ENCODE measurements around the gene MYD88. TPM values are rescaled to one million over a fixed set of nuclear protein-coding genes. Genes with fewer than 3 reads are reported as not detected.

Gene MYD88
- total and polyA plus RNA-seq, 9 of the 15 experiments (the other 6 are each of a cell fraction or from before 2014, with no cell fraction given) = 3.2 to 47.3 (median 27.6) TPM

- Histone ChIP-seq H3K9ac (ENCODE audit: insufficient read depth in 1 of 2, low read depth in 2 of 2, low read length in 2 of 2) (no peak overlapping the region), H3K4me1 (replicated peaks in 1 of 2; ENCODE audit: control insufficient read depth in 2 of 2, insufficient read depth in 2 of 2, low read length in 2 of 2) (no peaks in the 10 kb centered on the region), H3K9me1 (ENCODE audit: control insufficient read depth, insufficient read depth, low read length) (no peaks in the 10 kb centered on the region), H3K9me3 (replicated peaks; ENCODE audit: control insufficient read depth, insufficient read depth, low read depth, low read length) (no peaks in the 10 kb centered on the region), H3K4me2 (ENCODE audit: insufficient read depth, low read length) (no peak overlapping the region), H2AFZ (ENCODE audit: low read depth, low read length) (no peak overlapping the region), H3K27ac (ENCODE audit: extremely low read depth, low read depth, low read length) (no peak overlapping the region), H4K20me1 (replicated peaks; ENCODE audit: control insufficient read depth, insufficient read depth, low read length) (peaks cover 4% of the 10 kb centered on the region; the same call in 1 of the 2 replicates), H3K36me3 (ENCODE audit: control insufficient read depth, insufficient read depth, low read length) (peaks cover 96% of the 10 kb centered on the region), H3K4me3 (no peak overlapping the region), H3K79me2 (ENCODE audit: control insufficient read depth, insufficient read depth, low read length) (no peaks in the 10 kb centered on the region), H3K27me3 (ENCODE audit: control insufficient read depth in 2 of 2, insufficient read depth in 2 of 2, low read length in 2 of 2) (no peaks in the 10 kb centered on the region)
- 100% methylated on average over 1 of the region's 1 CpG for WGBS (ENCODE audit: insufficient coverage, low coverage, missing lambda C conversion rate)
- BruUV-seq (replicated peaks) = no TSS peak
- ATAC-seq (no peak), FAIRE-seq (no peak), DNase-seq (ENCODE audit: extremely low read depth in 1 of 4, low spot score in 3 of 4) (no peak)
- ChIA-PET POLR2A (interaction anchor here (0.9 to 1.8 kb wide), 5 partner anchors 9 to 218 kb away, joined by 3 to 5 read pairs (median 3); partner anchors contain the start of genes ACAA1 and XYLB), CTCF (ENCODE audit: low intra/inter-chr PET ratio) (no interaction called here)
- in situ Hi-C loops (cut with MboI) = no loop called here
- intact Hi-C loops (cut with micrococcal nuclease) = no loop called here
- TF ChIP-seq ZNF780A (CRISPR knock-in tag; IDR thresholded peaks at IDR 0.05) = no peak
- TF ChIP-seq PATZ1 (CRISPR knock-in tag; IDR thresholded peaks at IDR 0.05; ENCODE audit: borderline replicate concordance) = no peak
- no peak for TF ChIP-seq RBM34 (IDR thresholded peaks at IDR 0.05; ENCODE audit: borderline replicate concordance, insufficient read depth, low read length)
- no peak for TF ChIP-seq TAF7 (tag; IDR thresholded peaks at IDR 0.05)
- no peak for TF ChIP-seq NFE2L1 (tag; IDR thresholded peaks at IDR 0.05; ENCODE audit: borderline replicate concordance, low read depth)
- no peak for TF ChIP-seq EGR1 (conservative IDR thresholded peaks at IDR 0.05)
- TF ChIP-seq ESRRB (CRISPR knock-in tag; IDR thresholded peaks at IDR 0.05; ENCODE audit: borderline replicate concordance) = no peak
- TF ChIP-seq ZNF639 (CRISPR knock-in tag; conservative IDR thresholded peaks at IDR 0.05 in 1 of 2, IDR thresholded peaks at IDR 0.05 in 1 of 2) = no peak
- TF ChIP-seq TAL1 (IDR thresholded peaks at IDR 0.05) = no peak
- no peak for TF ChIP-seq E2F8 (IDR thresholded peaks at IDR 0.05; ENCODE audit: low read depth, partially characterized antibody)
- no peak for TF ChIP-seq VEZF1 (CRISPR knock-in tag; IDR thresholded peaks at IDR 0.05)
- no peak for TF ChIP-seq ZNF695 (CRISPR knock-in tag; IDR thresholded peaks at IDR 0.05)
- no peak for TF ChIP-seq CSDE1 (IDR thresholded peaks at IDR 0.05)
Observed at GRCh38 chr3:38128303-38128655, 10.2 kb upstream of the MYD88 start.
